Activated CD8-positive, alpha-beta memory T cell treated with anti-CD3 and anti-CD28 coated beads, Interleukin-2, amount 50 U/mL, for 24 hours (primary cell): ENCODE measurements around the gene KRTAP16-1.

Experiments used
- DNase-seq: peaks from one replicate; pipeline ENCODE4 v3.0.0-alpha.2; 2020; ENCODE audit errors: extremely low read depth

KRTAP16-1 gene

GRCh38 chr17:41329279-41329948 lies 20.3 kb upstream of the KRTAP16-1 start:
- no peak for DNase-seq

DNA sequence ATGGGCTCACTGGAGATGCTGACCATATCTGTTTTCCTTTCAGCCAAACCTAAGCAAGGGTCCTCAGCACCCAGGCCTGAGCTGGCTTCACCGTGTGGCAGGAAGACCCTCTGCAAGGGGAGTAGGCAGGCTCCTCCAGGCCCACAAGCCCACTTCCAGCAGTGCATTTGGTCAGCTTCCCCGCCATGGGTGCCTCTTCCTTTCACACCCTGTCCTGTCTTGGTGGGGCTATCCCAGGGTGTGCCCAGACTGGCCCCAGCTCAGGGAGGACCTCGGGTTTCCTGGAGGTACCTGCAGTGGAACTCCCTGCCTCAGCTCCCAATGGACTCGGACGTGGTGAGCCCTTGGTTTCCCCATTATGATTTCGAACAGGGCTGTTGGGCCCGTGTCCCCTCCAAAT lies 19.1 kb upstream of the KRTAP16-1 start:
- no peak for DNase-seq

- DNase-seq, result no peak
Observed at GRCh38 chr17:41327411-41328120, 18.5 kb upstream of the KRTAP16-1 start.

- no peak for DNase-seq
Observed at GRCh38 chr17:41326173-41327145, 17.4 kb upstream of the KRTAP16-1 start.

DNA sequence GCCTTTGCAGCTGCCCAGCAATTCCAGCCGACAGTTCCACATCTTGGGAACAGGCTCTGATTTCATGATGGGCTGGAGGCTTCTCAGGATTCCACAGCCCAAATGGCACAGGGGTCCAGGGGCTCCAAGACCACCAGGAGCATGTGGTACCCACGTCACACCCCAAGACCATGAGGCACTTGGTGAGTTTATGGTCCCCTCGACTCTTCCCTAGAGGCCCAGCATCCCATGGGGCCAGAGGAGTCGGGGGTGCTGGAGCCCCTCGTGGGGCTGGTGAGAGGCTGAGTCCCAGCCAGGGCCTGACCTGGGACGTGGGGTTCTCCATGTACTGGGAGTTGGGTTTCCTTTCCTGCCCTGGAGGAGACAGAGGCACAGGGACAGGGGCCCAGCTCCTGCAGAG lies 16.5 kb upstream of the KRTAP16-1 start:
- no peak for DNase-seq

DNA sequence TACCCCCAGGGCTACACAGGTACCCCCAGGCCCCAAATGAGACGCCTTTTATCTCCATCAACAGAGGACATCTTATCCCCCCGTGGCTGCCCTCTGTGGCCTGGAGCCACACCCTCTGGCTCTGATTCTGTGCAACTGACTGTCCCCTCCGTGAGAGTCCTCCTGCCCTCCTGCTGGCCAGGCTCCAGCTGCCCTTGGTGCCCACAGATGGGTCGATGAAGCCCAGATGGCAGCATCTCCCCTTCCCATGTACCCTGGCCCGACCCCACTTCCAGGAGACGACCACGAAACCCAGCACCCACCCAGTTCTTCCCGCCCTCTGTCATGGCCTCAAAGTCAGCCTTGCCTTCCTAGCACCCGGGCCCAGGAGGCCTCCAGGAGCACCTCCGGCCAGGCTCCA lies 16.0 kb upstream of the KRTAP16-1 start:
- no peak for DNase-seq

- no peak for DNase-seq
Observed at GRCh38 chr17:41324180-41325075, 15.3 kb upstream of the KRTAP16-1 start.

- DNase-seq, result no peak
Observed at GRCh38 chr17:41322903-41323895, 14.1 kb upstream of the KRTAP16-1 start.

DNA sequence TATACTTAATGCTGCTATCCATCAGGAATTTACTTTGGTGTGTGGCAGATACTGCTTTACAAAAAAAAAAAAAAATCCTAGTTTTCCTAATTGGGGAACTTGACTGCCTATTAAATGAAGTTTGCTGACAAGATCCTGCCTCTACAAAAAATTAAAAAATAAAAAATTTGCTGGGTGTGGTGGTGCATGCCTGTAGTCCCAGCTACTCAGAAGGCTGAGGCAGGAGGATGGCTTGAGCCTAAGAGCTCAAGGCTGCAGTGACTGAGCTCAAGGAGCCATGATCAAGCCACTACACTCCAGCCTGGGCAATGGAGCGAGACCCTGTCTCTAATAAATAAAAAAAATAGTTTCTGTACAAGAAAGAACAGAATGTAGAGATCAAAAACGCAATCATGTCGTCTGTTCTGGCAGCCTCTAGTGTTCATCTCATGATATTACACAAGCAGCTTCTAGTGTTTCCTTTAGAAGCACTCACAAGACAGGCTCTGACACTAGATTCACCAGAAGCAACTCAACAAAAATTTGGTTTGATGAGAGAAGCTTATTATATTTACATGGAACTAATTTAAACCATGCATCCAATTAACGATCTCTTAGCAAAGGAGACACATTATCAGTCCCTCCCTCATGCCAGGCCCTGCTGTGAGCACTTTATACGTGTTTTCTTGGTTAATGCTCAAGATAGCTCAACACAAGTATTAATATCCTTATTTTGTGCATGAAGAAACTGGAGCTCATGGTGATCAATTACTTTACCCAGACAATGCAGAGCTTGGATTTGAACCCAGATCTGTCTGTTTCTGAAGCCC lies 13.2 kb upstream of the KRTAP16-1 start:
- DNase-seq, result no peak

DNA sequence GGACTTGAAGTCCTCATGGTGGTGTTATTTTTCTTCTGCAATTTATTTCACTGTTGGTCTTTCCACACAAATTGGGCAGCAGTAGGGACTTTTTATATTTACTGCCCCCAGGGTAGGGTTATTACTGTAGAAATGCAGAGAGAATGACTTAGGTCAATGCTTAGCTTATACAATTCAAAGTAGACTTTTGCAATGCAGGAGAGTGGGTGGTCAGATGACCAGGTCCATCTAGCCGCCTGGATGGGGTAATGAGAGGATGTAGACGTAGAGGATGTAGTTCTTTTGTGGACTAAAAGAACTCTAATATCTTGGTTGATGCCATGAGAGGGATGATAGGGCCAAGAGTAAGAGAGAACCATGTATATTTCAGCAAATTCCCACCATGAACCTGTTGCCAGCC lies 9.1 kb upstream of the KRTAP16-1 start:
- DNase-seq, result no peak

DNA sequence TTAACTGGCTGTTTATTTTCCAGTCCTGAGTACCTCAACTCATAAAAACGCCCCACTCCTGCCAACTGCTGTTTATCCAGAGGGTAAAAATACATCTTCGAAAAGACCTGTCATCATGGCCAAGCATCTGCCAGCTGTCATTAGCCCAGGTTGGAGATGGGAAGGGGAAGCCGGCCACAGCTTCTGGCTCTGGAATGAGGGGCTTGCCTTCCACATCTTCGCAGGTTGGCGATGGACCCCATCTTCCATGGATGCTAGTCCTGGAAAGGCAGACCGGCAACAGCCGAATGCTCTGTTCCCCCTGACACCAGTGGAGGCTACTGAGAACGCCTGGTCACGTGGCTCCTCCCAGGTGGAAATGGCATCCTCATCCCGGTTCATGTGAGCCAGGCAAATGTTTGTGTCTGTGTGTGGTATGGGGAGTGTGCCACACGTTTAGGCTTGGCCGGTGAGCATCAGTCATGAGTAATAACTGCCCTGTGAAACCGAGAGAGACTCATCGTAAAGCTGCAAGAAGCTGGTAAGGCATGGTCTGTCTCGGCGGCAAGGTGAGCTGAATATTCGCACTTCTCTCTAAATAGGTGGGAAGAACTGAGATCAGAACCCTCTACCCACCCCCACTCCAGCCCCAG lies 6.8 kb upstream of the KRTAP16-1 start:
- no peak for DNase-seq

- DNase-seq, result no peak
Observed at GRCh38 chr17:41315204-41315794, 6.2 kb upstream of the KRTAP16-1 start, which contains the start of gene KRTAP17-1. TSS of gene KRTAP17-1 (minus strand) at chr17:41315710. CDS start at chr17:41315650, 60 bp downstream.

GRCh38 chr17:41311111-41311510 lies 2.0 kb upstream of the KRTAP16-1 start:
- DNase-seq, result no peak

DNA sequence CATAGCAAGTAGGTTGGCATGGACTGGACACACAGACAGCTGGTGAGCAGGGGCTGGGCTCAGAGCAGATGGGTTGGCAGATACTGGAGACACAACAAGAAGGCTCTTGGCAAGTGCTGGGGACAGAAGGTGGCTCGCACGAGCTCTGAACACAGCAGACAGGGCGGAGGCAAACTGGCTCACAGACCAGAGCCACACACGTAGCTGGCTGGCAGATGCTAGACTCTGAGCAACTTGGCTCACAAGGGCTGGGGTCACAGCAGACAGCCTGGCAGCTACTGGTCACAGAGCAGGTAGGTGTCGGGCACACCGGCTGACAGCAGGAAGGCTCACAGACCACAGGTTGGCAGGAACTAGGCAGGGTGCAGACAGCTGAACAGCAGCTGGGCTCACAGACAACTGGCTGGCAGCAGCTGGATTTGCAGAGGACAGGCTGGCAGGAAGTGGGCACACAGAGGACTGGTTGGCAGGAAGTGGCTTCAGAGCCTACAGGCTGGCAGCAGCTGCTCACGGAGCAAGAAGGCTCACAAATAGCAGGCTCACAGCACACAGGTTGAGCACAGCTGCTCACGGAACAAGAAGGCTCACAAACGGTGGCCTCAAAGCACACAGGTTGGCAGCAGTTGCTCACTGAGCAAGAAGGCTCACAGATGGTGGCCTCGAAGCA lies 725 bp downstream of the KRTAP16-1 start:
- no peak for DNase-seq

DNA sequence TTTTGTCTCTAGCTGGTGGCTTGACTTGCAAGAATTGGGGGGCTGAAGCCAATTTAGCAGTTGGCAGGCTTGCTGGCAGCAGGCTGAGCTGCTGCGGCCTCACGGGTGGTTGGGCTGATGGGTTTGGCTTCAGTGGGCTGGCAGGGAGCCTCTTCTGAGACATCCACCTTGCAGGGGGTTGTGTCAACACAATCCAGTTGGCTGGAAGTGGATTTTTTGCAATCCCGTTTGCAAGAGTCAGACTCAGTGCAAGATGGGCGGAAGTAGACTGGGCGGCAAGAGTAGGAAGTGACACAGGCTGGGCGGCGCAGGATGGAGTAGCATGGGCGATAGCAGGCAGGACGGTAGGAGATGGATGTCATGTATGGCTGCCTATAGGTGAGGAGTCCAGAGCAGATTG lies 1.5 kb downstream of the KRTAP16-1 start:
- DNase-seq, result no peak

DNA sequence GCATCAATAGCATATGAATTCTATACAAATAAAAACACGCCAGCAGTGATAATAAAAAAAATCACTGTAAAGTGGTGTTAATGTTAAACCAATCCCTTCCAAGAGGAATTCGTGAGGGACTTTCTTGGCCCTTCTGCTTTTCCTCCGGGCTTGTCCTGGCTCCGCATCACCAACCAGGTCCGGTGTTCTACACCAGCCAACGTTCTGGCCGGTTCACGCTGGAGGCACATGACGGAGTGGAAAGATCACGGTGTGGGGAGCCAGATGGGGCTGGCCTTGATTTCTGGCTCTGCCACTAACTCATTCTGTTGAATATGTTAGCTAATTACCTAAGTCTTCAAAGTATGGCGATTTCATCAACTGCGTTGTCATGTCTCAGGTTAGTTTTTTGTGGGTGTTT lies 5.0 kb downstream of the KRTAP16-1 start:
- DNase-seq, result no peak

GRCh38 chr17:41302981-41303380 lies 6.1 kb downstream of the KRTAP16-1 start:
- DNase-seq, result no peak
